ENCODE measurements around the gene EID3.

DNA sequence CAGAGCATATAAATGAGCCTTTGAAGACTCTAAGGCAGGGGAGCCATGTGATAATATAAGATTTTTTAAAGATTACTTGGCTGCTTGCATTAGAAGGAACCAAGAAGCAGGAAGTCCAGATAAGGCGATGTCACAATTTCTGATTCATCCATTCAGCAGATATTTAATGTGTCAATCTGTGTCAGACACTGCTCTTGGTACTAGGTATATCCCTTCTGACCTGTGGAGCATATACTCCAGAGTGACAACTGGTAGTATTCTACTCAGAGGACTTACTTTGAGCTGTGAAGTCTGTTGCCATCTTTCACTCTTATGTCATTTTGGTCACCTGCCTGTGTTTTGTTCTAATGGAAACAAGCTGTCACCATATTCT, 10.7 kb downstream of the EID3 start:
- TF ChIP-seq, protein P1, sequence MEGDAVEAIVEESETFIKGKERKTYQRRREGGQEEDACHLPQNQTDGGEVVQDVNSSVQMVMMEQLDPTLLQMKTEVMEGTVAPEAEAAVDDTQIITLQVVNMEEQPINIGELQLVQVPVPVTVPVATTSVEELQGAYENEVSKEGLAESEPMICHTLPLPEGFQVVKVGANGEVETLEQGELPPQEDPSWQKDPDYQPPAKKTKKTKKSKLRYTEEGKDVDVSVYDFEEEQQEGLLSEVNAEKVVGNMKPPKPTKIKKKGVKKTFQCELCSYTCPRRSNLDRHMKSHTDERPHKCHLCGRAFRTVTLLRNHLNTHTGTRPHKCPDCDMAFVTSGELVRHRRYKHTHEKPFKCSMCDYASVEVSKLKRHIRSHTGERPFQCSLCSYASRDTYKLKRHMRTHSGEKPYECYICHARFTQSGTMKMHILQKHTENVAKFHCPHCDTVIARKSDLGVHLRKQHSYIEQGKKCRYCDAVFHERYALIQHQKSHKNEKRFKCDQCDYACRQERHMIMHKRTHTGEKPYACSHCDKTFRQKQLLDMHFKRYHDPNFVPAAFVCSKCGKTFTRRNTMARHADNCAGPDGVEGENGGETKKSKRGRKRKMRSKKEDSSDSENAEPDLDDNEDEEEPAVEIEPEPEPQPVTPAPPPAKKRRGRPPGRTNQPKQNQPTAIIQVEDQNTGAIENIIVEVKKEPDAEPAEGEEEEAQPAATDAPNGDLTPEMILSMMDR (conservative IDR thresholded peaks at IDR 0.05 in 1 of 2, IDR thresholded peaks at IDR 0.05 in 1 of 2; ENCODE audit: low read depth in 1 of 2, low read length in 2 of 2), result no peak
- TF ChIP-seq EZH2 (IDR thresholded peaks at IDR 0.05; ENCODE audit: low read length, missing control alignments), result no peak

Data from fibroblast of lung (primary cell).